DLD1 (cell line): ENCODE measurements around the gene PEX19.

ENCODE experiments used
- in situ Hi-C: cut with HindIII; loops from 2 replicates; pipeline ENCODE4 v1.10.0; 2017; ENCODE audit warnings: low sequenced_read_pairs

Gene PEX19

GRCh38 chr1:160277987-160278386, 6.9 kb downstream of the PEX19 start:
- in situ Hi-C loops, result no loop called here

GRCh38 chr1:160277330-160277729, 7.6 kb downstream of the PEX19 start:
- in situ Hi-C loops, result no loop called here

- in situ Hi-C loops, result no loop called here
These were observed 13.9 kb downstream of the PEX19 start for GRCh38 chr1:160271025-160271424.

- in situ Hi-C loops, result no loop called here
These were observed 17.5 kb downstream of the PEX19 start for GRCh38 chr1:160267284-160267991.

- in situ Hi-C loops, result no loop called here
These were observed 20.1 kb downstream of the PEX19 start for GRCh38 chr1:160264795-160265307.

DNA sequence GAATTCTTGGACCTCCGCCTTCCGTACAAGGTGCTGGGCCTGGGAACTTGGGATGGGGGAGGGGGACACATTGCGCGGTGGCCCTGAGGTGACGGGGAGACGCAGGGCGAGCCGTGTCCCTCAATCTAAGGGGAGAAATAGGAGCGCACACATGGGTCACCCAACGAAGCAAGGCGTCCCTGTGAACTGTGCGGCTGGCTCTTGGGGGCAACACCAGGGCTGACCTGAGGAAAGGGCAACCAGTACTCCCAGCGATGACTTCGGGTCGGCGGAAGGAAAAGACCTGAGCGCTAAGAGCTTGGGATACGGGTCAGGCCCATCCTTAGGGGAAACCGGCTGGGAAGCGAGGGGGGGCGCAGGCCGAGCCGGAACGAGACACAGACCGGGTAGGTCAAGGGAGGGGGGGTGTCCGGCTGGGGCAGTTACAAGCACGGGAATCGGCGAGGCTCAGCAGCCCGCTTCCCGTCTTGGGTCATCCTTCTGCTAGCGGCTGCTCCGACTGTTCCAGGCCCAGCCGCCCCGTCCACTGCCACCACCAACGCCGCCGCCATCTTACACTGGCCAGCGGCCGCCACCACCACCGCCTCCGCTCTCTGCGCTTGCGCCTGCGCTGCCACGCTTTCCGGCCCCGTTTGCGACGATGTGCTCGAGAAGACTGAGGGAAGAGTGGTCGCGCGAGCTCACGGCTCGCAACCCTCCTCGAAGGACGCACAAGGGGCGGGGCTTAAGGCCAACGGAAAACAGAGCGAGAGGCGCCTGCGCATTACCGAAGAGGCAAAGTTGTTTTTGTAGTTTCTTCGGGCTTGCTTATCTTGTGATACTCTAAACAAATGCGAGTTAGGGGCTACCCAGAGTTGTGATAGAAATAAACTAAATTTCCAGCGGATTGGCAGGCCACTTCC, 22.8 kb downstream of the PEX19 start, which contains the start of gene DCAF8:
Gene DCAF8, minus strand, starts transcription at position 657 of the 902 bp plus-strand sequence. CDS start 18,541 bp downstream, outside the sequence.
- in situ Hi-C loops, result no loop called here

DNA sequence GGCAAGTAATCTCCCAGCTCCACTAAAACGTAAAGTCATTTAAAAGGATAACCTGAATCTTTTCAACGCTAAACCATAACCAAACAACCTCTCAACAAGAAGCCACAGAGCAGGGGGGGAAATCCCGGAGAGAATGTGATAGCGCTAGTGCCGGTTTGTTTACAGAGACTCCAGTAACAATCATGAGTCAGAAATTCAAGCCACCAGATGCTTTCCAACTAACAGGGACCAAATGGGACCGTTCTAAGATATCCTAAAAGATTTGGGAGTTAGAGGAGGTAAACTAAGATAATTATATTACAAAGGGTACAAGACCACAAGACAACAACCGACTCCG, 23.4 kb downstream of the PEX19 start:
- in situ Hi-C loops, result no loop called here

DNA sequence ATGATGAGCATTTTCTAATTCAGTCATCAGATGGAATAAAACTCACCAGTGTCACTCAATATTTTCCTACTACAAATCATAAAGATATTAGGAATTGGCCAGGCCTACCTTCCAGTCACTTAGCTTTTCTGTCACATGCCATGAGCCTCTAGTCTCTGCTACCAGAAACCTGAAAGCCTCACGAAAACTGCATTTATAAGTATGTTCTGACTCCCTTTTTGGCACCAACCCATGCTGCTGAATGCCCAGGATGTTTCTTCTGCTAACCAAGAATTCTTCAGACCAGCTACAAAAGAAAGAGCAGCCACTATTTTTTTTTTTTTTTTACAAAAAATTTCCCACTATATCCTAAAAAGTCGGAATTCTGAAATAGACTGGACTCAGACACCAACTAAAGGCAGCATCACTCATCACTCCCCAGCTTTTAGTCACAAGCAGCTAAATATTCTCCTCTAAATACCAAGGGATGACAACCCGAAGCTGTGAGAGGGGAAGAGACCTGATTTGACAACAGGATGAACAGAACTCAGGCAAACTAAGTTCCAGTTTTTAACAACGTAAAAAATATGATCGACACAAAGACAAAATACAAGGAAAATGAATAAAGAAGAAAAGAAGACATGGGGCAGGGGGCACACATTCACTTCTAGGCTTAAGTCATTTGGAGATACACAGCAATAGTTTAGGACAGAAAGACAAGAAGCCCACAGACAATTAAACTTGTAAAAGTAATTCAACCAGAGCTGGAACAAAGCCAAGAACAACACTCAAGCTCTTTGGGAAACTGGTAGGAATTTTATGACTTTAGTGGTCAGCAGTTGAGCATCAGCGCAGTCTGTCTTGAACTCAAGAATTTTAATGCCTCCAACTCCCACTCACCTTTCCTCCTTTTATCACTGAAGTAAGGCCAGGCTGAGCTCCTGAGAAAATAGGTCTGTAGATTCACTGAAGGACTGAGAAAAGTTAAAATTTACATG, 24.2 kb downstream of the PEX19 start:
- in situ Hi-C loops, result no loop called here

DNA sequence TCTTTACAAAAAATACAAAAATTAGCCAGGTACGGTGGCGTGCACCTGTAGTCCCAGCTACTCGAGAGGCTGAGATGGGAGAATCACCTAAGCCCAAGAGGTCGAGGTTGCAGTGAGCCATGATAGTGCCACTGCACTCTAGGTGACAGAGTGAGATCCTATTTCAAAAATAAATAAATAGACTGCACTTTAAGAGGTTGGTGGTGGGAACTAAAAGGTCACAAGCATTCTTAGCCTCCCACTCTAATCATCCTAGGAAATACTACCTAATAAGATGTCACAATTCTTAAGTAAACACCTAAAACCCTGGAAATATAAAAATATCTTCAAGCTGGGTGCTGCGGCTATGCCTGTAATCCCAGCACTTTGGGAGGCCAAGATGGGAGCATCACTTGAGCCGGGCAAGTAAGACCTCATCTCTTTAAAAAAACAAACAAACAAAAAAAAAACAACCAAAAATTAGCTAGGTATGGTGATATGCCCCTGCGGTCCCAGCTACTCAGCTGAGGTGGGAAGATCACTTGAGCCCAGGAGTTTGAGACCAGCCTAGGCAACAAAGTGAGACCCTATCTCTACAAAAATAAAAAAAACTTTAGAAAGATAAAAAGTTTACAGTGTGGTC, 26.6 kb downstream of the PEX19 start:
- in situ Hi-C loops, result no loop called here

- in situ Hi-C loops, result no loop called here
These were observed 27.4 kb downstream of the PEX19 start for GRCh38 chr1:160257411-160258015.

GRCh38 chr1:160256396-160257046, 28.4 kb downstream of the PEX19 start:
- in situ Hi-C loops, result no loop called here

GRCh38 chr1:160255781-160256300, 29.1 kb downstream of the PEX19 start:
- in situ Hi-C loops, result no loop called here

DNA sequence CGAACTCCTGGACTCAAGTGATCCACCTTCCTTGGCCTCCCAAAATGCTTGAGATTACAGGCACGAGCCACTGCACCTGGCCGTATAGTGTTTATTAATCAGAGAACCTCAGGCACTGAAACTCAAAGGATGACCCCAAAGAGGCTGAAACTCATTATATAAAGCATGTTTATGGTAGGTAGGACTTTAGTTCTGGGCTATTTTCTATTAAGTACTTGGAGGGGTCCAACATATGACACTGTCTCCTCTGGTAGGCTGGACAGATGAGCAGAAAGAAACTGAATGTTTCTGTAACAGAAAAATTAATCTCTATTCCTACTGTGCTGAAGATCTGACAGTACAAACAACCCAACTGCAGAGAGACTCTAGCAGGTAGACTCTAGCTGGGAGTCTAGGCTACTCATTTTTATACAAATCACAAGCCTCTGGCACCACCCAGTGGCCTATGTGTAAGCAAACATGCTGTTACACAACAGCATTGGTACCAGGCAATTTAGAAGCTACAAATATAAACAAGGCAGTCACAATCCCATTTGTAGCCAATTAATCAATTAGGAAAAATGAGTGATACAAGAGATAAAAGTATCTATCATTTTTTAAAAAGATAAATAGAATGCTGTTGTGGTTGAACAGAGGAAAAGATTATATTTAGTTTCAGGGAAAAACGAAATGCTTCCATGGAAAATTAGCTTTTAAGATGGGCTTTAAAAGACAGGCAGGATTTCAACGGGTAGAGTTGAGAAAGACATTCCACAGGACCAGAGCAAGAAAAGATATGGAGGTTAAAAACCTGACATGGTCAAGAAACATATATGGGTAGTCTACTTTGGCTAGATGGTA, 33.0 kb downstream of the PEX19 start:
- in situ Hi-C loops, result no loop called here

DNA sequence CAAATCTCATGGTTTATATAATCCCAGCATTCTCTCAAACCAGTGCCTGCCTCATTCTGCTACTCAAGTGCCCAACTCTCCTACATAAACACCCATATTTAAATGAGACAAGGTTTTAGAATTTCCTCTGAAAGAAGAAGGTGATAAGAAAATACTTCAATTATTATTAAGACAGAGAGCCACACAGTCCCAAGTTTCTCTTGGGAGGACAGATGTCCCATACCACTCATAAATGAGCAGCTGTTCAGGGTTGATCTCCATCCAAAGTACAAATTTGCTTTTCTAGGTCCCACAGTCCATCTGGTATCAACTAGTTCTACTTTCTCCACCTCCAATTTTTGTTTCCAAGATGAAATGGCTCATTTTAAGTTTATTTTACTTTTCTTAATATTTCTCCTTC, 33.9 kb downstream of the PEX19 start:
- in situ Hi-C loops, result no loop called here

GRCh38 chr1:160247053-160247452, 37.9 kb downstream of the PEX19 start:
- in situ Hi-C loops, result no loop called here

DNA sequence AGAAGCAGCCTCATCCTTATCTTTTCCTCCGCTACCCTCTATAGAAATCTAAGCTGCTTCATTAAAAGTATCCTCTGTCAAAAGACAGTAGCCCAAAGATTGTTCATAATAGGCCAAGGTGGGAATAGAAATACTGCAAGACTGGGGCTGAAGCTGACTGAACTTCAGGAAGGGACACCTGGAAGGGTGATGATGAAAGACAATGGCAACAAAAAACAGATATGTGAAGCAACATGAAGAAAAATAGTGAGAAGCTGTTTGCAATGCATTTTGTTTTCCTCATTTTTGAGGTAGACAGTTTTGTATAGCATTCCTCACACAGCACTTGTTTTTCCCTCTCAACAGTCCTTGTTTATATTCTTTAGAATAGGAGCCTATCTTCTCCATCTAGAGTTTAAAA, 39.5 kb downstream of the PEX19 start:
- in situ Hi-C loops, result no loop called here

DNA sequence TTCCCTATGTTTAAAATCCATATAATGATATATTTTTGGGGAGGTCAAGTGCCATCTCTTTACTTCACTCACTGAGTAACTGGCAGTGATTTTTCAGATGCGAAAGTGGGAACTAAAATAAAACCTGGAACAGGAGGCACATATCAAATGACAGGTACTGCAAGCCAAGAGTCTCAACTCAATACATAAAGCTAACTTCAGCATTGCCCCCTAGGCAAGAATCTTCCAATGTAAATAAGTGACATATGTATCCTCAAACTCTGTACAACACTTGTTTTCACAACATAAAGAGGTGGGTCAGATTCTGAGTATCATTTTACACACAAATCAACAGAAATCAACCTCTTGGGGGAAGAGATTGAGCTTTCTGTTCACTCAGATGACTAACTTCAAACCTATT, 40.7 kb downstream of the PEX19 start:
- in situ Hi-C loops, result no loop called here

- in situ Hi-C loops, result no loop called here
These were observed 41.2 kb downstream of the PEX19 start for GRCh38 chr1:160243767-160244166.
